Measurements from ENCODE around the gene AKR1E2. TPM values are rescaled to one million over a fixed set of nuclear protein-coding genes. Genes with fewer than 3 reads are reported as not detected.

Gene AKR1E2
- total and polyA plus RNA-seq, 9 of the 15 experiments (the other 6 are each of a cell fraction or from before 2014, with no cell fraction given) = 4.2 to 16.6 (median 9.8) TPM

- TF ChIP-seq ZBTB9 (CRISPR knock-in tag; IDR thresholded peaks at IDR 0.05) (peak; percentile 62; the same call in 1 of the 2 replicates), ZNF584 (CRISPR knock-in tag; IDR thresholded peaks at IDR 0.05; ENCODE audit: low read depth) (no peak), PTTG1 (tag; IDR thresholded peaks at IDR 0.05; ENCODE audit: low read depth) (peak; percentile 92), ATF1 (CRISPR knock-in tag; IDR thresholded peaks at IDR 0.05) (no peak), ATF1 (tag; IDR thresholded peaks at IDR 0.05) (0 out of 2 replicates have a peak, but pooled peaks have one; percentile 40), HBP1 (CRISPR knock-in tag; IDR thresholded peaks at IDR 0.05) (0 out of 2 replicates have a peak, but pooled peaks have one; percentile 37), RFX5 (IDR thresholded peaks at IDR 0.05; ENCODE audit: low read depth, low read length) (no peak), RFX1 (IDR thresholded peaks at IDR 0.05) (no peak), ZNF609 (CRISPR knock-in tag; IDR thresholded peaks at IDR 0.05; ENCODE audit: borderline replicate concordance) (no peak), ZNF134 (CRISPR knock-in tag; conservative IDR thresholded peaks at IDR 0.05) (0 out of 2 replicates have a peak, but pooled peaks have one; percentile 30), KLF13 (tag; IDR thresholded peaks at IDR 0.05; ENCODE audit: borderline replicate concordance, low read depth) (peak; percentile 59), KDM5B (IDR thresholded peaks at IDR 0.05; ENCODE audit: insufficient replicate concordance, low read depth, low read length) (peak; percentile 14), ILK (tag; IDR thresholded peaks at IDR 0.05; ENCODE audit: borderline replicate concordance, low read depth) (peak; percentile 63; the same call in 1 of the 2 replicates), ZNF324 (CRISPR knock-in tag; IDR thresholded peaks at IDR 0.05) (peak; percentile 14; the same call in 1 of the 2 replicates), ZBTB12 (CRISPR knock-in tag; IDR thresholded peaks at IDR 0.05) (peak; percentile 65), NKRF (IDR thresholded peaks at IDR 0.05; ENCODE audit: borderline replicate concordance) (0 out of 2 replicates have a peak, but pooled peaks have one; percentile 20)
Measured at GRCh38 chr10:4867109-4867519, 41.1 kb downstream of the AKR1E2 start (continued).
